ENCODE results near the gene HOXA1.

HOXA1 gene

GRCh38 chr7:27094304-27095049 is 1.3 kb downstream of the HOXA1 start:
- DNase-seq: no peak

DNA sequence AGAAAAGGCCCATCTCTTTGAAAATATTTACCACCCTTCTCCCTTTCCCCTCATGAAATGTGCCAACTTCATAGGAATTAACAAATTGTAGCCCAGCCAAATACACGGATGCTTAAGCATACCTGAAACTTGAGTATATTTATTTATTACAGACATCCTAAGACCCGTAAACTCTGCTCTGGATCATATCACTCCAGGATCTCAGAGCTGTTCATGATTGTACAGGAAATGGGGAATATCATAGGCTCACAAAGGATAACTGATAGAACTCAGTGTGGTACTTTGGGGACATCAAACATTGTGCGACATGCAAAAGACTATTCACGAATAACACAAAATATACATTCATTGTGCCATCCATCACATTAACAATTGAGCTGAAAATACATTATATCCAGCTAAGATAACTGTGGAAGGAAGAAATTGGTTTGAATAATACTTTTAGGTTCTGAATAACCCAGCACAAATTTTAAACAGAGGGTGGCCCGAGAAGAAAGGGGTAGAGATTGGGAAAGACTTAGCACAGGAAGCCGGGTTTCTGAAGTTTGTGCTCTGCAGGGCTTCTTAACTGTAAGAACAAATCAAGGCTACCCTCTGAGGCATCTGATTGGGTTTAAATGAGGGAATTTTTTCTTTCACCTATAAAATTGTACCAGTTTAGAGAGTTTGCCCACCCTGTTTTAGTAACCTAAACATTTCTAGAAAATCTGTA is 2.5 kb downstream of the HOXA1 start:
- no peak for DNase-seq

DNA sequence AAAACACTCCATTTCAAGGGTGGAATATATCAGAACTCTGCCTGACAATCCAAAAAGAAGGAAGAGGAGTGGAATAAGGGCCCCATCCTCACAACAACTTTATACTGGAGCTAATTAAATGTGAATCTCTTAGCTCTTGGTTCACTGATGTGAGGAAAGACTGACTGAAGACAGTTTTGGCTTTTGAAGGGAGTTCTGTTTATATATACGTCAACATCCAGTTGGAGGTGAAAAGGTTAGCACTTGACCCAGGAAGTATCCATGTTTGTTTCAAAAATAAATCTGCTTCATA is 3.0 kb downstream of the HOXA1 start:
- DNase-seq: no peak

DNA sequence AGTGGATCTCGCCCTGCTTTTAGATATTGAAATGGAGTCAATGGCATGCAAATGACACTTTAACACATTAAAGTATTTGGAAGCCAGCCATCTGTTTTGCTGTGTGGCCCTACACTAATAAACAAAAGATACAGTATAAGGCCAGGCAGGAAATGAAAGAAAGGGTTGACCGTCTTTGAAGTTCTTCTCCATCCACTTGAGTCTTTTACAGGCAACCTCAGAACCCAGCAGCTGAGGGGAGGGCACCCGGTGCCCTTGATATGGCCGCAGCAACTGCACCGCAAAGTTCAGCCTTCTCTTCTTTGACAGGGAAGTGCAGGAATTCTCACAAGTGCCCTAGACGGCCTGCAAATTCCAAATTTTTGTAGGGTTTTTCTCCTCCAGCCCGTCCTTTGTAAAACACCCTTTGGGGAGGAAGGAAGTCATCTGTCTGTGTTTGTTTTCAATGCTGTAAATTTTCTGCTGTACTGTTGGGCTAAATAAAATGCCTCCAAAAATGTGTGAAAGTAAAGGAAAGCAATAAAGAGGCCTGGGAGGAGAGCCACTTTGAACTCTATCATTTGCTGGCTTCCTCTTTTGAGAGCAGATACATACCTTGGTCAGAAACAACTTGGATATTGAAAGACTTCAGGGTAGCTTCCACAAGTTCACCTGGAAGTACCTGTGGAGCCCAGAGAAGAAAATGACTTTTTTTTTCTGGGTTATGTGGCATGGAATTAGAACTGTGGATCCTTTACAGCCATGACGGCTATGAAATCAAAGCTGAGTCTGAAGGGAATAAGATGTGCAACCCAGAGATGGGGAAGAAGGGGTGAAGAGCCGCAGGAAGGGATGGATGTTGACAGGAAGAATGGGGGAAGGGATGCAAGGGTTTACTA is 3.6 kb downstream of the HOXA1 start:
- DNase-seq: no peak

DNA sequence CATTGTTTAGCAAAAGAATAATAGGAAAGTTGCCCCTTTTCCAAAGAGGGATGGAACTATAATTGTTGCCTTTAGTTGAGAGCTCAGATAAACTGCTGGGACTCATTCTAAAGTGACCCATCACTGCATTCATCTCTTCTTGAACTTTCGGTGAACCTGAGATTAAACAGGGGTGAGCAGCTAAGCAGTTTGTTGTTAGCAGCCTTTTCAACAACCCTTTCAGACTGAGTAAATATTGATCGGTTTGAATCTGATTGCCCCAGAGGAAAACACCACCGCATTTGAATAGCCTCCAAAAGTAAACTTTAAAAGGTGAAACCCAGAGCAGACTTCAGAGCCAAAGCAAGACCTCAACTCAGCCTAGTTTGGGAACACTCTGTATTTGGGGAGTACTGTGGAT is 4.7 kb downstream of the HOXA1 start:
- DNase-seq: no peak

DNA sequence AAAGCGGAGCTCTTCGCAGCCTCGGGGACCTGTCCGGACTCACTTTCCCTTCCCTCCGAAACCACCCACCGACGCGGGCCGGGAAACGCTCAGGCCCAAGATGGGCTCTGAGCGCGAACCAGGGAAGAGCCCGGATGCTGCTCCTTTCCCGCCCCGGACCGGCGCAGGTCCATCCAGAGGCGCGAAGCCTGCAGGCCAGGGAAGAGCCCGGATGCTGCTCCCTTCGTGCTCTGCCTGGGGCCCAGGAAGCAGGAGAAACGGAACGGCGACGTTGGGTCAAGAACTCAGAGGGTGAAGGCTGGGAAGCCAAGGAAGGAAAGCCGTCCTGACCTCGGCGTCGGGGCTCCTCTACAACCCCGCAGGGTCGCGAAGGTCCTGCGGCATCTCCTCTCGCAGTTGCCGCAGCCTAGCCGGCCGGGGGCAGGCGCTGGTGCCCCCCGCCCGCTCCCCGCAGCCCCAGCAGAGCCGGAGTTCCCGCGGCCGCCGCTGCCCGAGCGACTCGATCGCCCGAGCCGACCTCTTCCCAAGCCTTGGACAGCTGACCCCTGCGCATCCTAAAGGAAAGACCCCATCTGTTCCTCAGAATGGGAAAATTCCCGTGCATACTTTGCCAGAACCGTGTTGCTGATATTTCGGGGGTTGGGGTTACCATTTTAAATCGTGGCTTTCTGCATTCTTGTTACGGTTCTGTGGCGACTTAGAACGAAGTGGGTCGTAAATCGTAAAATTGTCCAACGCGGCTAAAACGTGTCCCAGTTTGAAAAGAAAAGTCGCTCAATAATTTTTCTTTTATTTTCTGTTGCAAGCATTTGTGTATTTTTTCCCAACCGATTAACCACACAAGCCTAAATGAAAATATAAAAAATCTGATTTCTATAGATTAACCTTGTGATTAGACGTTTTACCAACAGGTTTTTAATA is 7.5 kb downstream of the HOXA1 start:
- DNase-seq: no peak

GRCh38 chr7:27083646-27084045 is 12.2 kb downstream of the HOXA1 start:
- no peak for DNase-seq

DNA sequence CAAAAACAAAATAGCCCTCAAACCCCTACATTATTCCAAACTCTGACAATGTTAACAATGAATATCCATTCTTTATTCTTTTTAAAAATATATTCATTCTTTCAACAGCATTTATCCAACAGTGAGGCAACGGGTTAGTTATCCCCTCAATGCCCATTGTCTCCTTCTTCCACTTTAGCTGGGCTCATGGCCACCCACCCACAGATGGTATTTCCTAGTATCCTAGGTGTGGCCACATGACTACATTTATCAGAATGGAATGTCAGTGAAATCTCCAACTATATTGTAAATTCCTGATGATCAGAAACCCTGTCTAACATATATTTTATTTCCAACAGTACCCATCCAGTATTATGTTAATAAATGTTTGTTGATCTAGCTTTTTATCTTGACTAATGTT is 13.6 kb downstream of the HOXA1 start:
- no peak for DNase-seq

DNA sequence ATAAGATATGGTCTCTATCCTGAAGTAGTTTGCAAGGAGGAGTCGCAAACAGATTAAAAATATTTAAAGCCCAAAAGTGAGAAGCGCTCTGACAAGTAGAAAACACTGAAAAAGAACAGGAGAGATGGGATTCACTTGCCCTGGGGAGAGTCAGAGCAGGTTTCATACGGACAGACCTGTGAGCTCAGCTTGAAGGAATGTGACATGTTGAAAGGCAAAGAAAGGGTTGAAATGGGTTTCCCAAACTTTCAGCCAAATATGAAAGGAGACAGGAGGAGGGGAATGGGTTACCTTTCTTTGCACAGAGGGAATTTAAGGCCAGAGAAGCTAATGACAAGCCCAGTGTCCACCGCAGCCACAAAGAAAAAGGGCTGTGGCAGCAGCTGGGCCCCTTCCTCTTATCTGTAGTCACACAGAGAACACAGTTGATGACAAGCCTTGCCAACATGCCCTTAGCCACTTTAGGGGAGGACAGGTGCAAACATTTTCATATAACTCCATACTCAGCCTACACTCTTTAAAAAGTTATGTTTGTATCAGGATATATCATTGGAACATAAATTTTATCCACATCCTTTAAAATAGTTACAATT is 14.9 kb downstream of the HOXA1 start:
- DNase-seq: no peak

DNA sequence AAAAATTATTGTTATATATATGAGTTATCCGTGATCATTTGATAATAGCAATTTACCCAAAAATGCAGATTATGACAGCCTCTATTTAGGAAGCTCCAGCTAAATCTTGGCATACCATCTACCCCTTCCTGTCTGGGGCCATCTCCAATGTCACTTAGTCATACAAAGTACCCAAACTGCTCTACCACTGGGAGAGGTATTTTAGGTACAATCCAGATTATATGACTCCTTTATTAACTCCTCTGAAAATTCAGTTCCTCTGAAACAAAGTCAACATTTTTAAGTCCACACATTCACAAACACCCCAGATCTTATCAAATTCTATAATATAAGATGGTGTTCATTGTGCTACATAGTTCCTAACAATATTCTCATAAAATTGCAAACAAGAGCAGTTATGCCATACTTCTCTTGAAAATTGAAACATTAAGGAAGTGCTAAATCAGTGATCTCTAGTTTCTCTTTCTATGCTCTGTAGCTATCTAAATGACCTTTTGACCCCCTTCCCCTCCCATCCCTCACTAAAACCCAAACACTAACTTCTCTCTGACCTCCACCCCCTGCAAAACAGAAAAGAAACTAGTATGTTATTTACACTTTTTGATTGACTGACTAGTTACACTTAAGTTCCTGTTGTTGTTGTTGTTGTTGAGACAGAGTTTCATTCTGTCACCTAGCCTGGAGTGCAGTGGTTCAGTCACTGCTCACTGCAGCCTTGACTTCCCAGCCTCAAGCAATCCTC is 16.4 kb downstream of the HOXA1 start:
- DNase-seq: no peak

GRCh38 chr7:27078616-27079233 is 17.1 kb downstream of the HOXA1 start:
- no peak for DNase-seq

DNA sequence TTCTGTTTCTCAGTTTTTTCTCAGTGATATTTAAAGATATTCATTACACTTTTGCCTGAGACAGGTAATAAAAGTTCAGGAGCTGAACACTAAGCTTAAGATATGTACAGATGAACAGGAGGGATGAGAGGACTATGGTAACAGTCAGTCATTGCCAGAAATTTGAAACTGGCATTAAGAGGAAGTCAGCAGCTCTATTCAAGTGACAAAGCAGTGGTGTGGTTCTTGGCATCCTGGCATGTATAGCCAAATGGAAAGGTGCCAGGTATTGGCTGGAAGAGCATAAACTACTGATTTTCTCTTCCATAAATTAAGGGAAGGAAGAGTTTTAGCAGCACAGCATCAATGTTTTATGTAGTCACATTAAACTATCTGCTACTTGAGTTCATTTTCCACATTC is 22.7 kb downstream of the HOXA1 start:
- no peak for DNase-seq

- DNase-seq: no peak
Observed at GRCh38 chr7:27071622-27072390, 24.0 kb downstream of the HOXA1 start.

- DNase-seq: no peak
Observed at GRCh38 chr7:27068259-27068658, 27.5 kb downstream of the HOXA1 start.

DNA sequence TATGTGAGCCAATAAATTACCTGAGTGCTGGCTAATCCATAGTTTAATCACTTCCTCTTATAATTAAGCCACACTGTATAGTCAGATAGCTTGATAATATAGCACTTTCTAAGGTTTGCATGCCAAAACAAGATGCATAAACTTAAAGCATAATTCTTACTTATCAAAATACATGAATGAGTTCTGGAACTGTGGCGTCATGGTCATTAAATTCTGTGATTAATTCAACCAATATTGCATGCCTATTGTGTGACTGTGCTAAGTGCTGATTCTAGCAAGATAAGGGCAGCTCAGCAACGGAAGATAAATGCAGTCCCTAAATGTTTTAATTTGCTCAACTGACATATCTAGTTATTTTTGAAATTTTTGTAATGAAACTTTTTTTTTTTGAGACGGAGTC is 29.7 kb downstream of the HOXA1 start:
- no peak for DNase-seq

GRCh38 chr7:27065709-27066108 is 30.1 kb downstream of the HOXA1 start:
- DNase-seq: no peak

DNA sequence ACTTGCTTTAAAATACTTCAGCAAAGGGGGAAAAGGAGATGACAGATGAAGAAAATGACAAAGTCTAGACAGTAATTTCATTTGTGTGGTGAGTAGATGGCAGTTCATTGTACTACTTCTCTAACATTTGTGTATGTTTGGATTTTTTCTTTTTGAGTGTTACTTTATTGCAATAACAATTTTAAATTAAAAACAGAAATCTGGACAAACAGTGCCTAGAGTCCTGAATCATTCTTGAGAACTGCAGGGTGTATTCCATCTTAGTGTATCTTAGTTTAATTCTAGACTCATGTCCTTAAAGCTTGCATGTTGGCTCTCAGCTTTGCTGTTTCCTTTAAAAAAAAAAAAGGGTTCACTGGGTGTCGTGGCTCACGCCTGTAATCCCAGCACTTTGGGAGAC is 31.1 kb downstream of the HOXA1 start:
- no peak for DNase-seq

DNA sequence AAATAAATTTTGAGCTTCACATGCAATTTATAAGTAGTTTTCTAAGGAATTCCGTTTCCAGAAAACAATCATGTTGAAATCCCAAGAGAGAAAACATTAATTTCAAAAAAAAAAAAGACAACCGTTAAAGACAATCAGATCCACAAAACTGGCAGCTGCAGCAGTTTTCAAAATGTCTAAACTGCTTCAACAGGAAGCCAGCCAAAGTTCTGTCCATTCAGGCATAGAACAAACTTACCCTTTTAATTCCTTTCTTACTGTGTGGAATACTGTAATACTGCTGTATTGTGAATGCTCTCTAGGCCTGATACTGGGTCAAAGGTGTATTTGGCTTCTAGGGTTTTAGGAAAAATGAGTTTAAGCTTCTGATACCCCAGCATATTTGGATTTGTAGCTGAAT is 31.6 kb downstream of the HOXA1 start:
- DNase-seq: no peak

- DNase-seq: no peak
Observed at GRCh38 chr7:27062946-27063345, 32.9 kb downstream of the HOXA1 start.
